ENCODE results near the gene ADAMTS7. TPM values are rescaled to one million over a fixed set of nuclear protein-coding genes. Genes with fewer than 3 reads are reported as not detected.
A peak's percentile ranks its signal among the peaks of the same experiment; 100 is the strongest.
"Not testable (repeated sequence)": the region's sequence is repeated elsewhere in the genome, so short reads cannot be mapped to it uniquely, and the experiment has no call there.

ADAMTS7 gene
- total RNA-seq, 1 donor from 2014 or later: 4.2 TPM

DNA sequence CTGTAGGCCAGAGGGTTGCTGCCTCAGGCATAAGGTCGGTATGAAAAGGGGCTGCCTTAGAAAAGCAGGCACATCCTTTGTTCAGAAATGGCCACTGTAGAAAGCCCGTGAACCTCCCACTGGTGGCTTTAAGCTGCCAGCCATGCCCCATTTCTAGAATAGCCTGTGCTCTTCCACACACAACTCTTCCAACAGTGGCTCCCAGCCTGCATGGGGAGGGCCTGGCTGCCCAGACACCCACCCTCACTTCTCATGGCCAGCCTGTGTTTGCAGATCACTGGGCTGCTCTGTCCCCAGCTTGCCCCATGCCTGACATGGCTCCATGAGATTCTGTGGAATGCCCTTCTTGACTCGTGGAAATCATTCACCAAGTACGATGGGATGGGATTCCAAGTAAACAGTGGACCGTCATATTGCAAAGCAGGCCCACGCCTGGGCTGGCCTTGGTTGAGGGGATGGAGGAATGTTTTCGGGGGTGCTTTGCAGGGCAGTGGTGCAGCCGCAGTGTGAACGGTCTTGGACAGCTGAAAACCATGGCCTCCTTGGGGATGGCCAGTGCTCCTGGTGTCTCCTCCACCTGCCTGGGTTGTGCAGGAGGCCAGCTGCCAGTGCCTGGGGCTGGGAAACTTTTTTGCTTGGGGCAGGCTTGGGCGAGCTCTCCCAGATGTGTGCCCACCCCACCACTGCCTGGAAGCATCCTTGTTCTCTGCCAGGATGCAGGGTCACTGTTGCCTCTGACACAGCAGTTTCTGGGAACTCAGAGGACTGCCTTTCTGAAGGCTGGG lies 57.3 kb downstream of the ADAMTS7 start:
- not testable (repeated sequence) for DNase-seq (ENCODE audit: low spot score)

DNA sequence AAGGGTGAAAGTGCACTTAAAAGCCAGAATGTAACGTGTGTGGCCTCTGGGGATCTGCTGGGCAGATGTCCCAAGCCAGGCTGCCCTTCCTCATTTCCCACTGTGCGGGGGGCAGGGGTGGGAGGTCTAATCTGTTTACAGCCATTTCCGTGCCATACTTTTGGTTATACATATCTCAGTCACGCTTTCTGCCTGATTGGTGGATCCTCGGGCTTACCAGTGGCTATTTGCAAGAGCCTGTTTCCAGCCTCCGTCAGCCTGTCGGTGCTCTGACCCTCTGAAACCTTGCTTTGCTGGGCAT lies 58.0 kb downstream of the ADAMTS7 start:
- not testable (repeated sequence) for DNase-seq (ENCODE audit: low spot score)

DNA sequence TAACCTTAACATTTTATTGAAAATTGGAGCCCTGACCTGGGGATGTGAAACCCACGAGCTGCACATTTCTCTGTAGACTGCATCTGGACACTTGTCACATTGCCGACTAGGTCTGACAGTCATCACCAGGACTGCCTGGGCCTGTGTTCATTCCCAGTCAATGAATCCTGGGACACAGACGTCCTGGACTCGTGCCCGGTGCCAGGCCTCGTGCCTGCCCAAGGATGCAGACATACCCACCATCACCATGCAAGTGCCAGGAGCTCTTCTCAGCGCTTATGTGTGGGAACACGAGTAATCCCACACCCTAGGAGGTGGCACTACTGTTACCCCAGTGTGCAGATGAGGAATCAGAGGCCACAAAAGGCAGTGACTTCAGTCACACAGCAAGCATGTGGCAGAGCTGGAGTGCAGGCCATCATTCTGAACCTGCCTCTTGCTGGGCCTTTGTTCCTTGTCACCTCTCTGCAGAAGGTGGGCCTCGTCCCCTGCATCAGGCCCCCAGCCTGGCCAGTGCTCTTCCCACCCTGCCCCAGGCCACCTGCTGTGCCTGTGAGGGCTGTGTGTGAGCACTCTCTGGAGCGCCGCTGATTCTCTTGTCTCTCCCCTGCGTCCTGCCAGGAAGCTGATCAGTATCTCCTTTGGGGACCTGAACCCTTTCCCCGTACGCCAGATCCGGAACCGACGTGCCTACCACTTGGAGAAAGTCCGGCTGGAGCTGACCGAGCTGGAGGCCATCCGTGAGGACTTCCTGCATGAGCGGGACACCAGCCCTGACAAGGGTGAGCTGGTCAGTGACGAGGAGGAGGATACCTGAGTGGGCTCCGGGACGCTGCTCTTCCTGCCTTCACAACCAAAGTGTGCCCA lies 58.5 kb downstream of the ADAMTS7 start:
- DNase-seq (ENCODE audit: low spot score): peak; percentile 20

DNA sequence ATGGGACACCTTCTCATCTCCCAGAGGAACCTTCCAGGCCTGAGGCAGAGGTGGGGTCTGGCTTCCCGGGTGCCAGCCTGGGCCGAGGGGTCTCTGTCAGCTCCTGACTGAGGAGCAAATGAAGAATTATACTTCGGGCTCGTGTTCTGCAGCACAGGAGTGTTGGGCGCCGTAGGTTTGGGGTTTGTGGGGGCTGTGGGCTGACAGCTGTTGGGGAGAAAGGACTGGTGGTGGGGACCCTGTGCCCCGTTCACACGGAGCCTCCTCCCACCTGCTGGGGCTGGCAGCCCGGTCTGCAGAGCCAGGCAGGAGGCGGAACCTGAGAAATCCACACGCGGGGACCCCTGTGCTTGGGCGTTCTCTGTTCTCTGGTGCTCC lies 59.7 kb downstream of the ADAMTS7 start:
- DNase-seq (ENCODE audit: low spot score): peak; percentile 40

DNA sequence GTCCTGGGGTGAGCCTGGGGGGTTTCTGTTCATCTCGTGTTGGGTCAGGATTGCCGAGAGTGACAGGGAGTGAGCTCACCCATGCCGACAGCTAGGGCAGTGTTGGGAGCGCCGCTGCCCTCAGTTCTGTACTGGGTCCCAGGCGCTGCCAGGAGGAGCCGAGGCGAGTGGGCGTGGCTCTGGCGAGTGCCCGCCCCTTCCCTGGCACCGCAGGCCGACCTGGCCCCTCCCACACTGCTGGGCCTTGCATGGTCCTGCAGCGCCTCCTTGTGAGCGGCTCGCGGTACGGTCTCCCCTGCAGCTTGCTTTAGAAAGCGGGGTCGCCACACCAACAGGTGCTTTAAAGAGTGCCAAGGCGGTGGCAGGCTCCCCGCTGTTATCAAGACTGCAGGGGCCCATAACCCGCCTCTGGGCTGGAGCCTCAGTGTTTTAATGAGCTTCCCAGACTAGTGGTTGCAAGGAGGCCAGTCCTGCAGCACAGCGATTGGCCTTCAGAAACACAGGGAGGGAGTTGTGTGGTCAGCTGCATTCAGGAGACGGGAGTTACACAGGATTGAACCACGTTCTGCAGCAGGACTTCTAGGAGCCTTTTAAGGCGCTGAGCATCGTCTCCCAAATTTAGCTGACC lies 60.2 kb downstream of the ADAMTS7 start:
- peak; percentile 92 for DNase-seq (ENCODE audit: low spot score)

DNA sequence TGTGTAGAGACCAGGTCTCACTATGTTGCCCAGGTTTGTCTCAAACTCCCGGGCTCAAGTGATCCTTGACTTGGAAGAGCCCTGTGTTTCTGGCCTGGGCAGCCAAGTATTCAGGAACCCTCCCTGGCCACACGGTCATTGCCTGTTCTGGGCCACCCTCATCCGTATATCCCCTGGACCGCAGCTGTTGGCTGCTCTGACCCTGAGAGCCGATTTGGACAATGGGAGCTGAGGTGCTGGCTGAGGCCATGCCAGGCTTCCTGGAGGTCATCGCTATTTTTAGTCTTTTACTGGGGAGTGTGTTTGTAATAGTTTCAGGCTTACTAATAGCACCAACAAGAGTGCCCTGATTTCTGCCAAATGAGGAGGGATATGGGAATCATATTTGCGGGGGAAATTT lies 60.7 kb downstream of the ADAMTS7 start:
- DNase-seq (ENCODE audit: low spot score): no peak

DNA sequence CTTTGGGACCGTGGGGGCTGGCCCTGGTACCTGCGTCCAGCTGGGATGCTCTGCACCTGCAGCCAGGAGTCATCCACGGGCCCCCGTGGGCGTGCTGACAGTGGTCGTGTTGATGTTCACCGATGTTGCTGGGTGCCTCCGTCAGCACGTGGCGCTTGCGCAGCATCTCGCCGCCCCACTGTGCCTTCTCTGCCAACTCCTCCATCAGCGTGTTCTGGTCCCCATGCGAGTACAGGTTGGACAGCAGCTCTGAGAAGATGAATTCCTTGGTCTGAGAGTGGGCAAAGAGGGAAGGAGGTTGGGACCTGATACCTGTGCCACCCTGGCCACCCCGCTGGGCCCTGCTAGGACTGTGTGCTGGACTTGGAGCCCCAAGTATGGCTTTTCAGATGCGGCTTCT lies 61.4 kb downstream of the ADAMTS7 start:
- peak; percentile 39 for DNase-seq (ENCODE audit: low spot score)

DNA sequence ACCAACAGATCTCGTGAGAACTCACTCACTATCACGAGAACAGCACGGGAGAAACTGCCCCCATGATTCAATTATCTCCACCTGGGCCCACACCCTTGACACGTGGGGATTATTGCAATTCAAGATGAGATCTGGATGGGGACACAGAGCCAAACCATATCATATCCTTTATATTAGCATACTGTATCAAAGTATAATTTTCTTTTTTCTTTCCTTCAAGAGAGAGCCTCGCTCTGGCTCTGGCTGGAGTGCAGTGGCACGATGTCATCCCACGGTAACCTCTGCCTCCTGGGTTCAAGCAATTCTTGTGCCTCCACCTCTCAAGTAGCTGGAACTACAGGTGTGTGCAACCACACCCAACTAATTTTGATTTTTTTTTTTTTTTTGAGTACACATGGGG lies 63.4 kb downstream of the ADAMTS7 start:
- DNase-seq (ENCODE audit: low spot score): peak; percentile 25

DNA sequence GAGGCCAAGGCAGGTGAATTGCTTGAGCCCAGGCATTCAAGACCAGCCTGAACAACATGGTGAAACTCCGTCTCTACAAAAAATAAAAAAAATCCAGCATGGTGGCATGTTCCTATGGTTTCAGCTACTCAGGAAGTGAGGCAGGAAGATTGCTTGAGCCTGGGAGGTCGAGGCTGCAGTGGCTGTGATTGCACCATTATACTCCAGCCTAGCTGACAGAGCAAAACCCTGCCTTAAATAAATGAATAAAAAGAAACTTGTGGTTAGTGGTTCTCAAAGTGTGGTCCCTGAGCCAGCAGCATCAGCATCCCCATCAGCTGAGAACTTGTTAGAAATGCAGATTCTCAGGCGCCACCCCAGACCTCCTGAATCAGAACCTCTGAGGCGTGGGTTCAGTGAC lies 69.6 kb downstream of the ADAMTS7 start:
- DNase-seq (ENCODE audit: low spot score): peak; percentile 8

DNA sequence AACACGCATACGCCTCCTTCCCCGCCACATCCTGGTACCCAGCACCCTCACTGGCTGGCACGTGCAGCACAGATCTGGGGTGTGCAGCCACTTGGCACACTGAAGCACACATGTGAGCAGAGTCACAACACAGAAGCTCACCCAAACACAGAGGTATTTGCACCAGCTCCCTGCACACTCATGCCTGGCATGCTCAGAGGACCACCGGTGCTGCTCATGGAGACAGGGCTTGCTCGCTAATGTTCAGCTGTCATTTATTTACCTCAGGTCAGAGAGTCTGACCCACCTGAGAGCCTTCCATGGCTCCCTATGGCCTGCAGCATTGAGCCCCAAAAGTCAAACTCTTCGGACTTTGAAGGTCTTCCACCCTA lies 70.4 kb downstream of the ADAMTS7 start:
- DNase-seq (ENCODE audit: low spot score): peak; percentile 33

DNA sequence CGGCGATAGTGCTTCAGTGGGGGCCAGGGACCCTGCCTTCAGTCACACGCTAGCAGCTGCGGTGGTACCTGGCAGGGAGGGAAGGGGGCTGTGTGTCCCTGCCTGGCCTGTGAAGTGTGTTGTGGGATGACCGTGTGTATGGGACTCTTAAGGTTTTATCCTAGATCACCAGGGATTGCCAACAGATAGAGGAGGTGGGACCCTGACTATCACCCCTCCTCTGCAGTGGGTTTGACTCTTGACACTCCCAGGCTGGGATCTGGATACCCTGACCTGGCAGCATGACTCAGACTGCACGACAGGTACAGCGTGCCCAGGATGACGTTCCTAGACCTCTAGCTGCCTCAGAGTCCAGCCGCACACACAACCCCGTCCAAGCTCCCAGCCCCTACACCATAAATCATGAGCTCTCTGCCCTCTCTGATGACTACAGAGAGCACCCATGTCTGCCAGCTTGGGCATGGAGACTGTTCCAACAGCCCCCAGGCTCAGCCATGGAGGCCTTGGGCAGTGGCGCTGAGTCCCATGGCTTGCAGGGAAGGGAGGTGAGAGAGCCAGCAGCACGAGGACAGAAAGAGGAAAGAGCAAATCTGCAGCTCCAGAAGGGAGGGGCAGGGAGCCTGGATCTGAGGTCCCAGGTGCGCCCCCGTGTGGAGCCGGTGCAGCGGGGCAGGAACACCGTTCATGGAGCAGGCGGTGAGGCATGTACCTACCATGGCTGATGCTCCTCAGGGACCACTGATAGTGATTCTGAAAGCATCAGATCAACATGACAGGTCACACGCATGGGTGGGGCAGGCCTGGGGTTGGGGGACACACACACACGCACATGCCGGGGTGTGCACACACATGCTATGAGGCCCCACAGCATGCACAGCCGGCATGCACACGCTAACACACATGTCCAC lies 71.0 kb downstream of the ADAMTS7 start:
- DNase-seq (ENCODE audit: low spot score): peak; percentile 8

DNA sequence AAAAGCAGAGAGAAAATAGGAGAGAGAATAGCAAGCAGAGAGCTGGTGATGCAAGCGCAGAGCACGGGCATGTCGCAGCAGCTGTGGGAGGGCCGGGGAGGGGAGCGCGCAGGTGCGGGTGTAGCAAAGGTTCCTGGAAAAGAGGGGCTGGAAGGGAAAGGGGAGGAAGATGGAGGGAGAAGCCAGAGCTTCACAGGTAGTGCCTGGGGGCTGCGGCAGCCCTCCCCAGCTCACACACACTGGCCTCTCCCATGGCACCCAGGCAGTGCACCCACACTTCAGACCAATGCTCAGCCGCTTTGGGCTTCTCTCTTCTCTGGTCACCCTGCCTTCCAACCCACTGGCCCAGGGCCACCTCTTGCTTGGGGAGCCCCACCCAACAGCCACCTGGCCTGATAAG lies 72.1 kb downstream of the ADAMTS7 start:
- peak; percentile 18 for DNase-seq (ENCODE audit: low spot score)

DNA sequence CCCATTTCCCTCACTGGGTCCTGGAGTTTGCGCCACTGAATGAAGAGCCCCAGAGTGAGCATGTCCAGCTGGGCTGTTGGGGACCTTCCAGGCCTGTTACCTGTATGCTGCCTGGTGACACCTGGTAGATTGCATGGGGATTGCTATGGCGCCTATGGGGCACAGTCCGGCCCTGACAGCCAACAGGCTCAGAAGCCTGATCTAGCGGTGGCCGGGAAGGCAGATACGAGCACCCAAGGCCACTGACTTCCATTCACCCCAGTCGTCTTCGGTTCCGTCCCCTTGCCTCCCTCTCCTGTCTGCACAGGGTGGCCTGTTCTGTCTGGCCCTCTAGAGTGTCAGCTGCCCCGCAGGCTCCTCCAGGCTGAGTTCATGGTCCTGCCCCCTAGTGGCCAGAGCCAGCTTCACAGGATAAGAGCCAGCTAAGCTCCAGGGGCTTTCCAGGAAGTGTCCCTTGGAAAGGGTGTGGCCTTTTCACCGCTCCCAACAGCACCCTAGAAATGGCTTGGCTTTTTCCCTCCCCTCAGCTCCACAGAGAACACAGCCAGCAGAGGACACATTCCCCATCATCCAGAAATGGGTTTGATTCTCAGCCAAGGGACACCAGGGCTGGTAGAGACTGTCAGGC lies 73.2 kb downstream of the ADAMTS7 start:
- peak; percentile 29 for DNase-seq (ENCODE audit: low spot score)

DNA sequence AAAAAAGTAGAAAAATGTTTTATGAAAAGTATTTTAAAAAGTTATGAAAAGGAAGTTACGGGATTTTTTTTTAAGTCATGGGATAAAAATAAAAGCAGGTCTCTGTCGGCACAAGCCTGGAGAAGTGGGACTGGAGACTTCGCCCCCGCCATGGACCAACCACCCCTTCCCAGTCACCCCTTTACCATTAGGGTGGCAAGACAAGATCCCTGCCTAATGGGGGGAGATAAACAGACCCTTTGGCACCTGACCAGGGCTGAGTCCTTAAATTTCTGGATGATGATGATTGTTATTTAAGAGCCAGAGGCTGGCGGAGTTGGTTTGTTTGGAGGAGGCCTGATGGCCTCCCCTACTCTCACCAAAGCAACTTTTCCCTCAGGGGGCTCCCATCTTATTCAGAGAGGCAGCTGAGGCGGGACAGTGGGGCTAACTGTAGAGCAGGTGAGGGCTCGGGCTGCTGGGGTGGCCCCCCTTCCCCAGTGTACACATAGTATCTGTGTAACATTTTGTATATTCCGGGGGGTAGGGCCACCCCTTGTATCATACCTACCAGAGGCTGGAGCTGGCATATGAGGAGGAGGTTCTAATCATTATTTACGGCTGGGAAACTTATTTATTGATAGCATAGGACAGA lies 74.0 kb downstream of the ADAMTS7 start:
- peak; percentile 17 for DNase-seq (ENCODE audit: low spot score)

DNA sequence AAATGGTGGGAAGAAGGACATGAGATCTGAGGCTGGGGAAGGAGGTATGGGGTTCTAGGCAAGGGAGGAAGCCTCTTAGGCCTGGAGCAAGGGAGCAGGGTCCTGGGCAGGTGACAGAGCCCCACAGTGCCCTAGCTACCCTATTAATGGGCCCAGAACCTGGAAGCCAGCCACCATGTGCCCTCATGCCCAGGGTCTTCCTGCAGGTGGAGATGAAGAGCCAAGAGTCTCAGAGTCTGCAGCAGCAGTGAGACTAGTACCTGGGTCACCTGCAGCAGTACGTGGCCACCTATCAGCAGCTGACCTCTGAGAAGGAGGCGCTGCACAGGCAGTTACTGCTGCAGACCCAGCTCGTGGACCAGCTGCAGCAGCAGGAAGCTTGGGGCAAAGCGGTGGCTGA lies 75.0 kb downstream of the ADAMTS7 start:
- not testable (repeated sequence) for DNase-seq (ENCODE audit: low spot score)

DNA sequence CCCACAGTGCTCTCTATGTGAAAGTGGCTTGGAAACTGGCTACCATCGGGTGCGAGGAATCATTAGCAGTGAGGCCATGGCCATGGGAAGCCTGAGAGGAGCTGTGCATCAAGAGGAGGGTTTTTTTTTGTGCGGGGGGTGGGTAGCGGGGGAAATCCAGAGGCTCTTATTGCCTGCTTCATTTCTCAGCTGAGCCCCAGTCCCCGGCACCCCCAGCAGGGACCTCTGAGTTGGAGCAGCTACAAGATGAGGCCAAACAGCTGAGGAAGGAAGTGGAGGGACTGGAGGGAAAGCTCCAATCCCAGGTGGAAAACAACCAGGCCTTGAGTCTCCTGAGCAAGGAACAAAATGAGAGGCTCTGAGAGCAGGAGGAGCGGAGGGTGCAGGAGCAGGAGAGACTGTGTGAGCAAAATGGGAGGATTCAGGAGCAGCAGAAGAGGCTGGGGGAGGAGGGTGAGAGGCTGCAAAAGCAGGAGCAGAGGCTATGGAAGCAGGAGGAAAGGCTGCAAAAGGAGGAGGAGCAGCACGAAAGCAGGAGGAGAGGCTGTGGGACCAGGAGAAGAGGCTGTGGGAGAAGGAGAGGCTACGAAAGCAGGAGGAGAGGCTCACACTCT lies 76.7 kb downstream of the ADAMTS7 start:
- no peak for DNase-seq (ENCODE audit: low spot score)

DNA sequence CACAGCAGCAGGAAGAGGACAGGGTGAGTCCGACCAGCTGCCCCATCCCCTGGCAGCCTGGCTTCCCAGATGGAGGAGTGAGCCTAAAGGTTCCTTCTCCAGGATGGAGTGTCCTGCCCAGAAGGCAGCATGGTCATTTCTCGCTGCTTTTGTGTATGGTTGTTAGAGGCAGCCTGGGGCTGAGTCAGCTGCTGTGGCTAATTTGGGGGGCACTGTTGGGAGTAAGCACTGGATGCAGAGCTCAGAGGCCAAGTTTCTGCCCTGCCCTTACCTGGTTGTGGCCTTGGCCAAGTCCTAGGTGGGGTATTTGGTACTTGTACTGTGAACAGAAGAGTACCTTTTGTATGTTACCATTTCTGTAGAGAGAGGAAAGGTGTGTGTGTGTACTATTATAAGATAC lies 78.6 kb downstream of the ADAMTS7 start:
- DNase-seq (ENCODE audit: low spot score): no peak

DNA sequence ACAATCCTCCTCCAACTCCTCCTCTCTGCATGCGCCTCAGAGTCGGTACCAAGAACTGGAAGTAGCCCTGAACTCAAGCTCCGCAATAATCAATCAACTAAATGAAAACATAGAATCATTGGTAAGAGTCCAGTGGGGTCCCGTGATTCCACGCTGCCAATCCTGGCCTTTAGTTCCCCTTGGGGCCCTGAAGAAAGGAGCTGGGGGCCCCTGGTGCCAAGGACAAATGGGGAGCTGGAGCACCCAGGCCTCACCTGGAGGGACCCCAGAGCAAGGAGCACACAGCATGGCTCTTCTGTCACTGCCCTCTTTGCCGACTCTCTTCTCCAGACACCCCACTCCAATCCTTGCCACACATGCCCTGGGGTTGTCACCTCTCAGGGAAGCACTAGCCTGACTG lies 80.3 kb downstream of the ADAMTS7 start:
- no peak for DNase-seq (ENCODE audit: low spot score)

DNA sequence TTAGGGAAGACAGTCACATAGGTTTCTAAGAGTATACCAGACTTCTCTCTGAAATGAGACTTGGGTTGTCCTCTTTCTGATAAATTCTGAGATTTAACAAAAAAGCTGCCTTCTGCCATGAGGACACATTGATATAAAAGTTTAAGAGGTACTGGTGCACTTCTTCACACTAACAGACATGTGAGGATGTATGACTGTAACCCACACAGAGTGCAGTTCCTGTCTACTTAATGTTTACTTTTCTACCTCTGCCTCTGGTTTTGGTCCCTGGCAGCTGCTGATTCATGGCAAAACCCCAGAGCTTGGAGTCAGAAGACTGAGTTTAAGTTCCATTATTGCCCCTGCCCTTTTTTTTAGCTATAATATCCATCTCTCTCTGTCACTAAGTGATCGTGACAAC lies 82.8 kb downstream of the ADAMTS7 start:
- not testable (repeated sequence) for DNase-seq (ENCODE audit: low spot score)

DNA sequence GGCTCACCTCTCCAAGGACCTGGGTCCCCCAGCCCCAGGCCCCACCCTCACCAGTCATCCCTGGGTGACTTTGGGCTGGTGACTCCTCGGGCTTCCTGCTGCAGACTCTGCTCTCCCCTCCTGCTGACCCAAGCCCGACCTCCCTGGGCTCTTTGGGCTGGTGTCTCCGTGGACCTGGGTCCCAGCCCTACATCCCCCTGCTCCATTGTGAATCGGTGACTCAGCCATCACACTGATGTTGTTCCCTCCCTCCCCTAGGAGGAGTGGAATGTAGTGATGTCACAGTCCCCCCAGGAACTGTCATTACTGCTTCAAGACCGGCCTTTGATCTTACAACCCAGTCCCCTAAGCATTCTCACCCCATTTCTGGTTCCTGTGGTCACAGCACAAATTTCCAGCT lies 83.7 kb downstream of the ADAMTS7 start:
- no peak for DNase-seq (ENCODE audit: low spot score)
